H9 (cell line): ENCODE results near the gene GSTA5. TPM values are rescaled to one million over a fixed set of nuclear protein-coding genes. Genes with fewer than 3 reads are reported as not detected.
"Not testable (repeated sequence)": the region's sequence is repeated elsewhere in the genome, so short reads cannot be mapped to it uniquely, and the experiment has no call there.

Source experiments
- DNase-seq: peaks from one replicate; pipeline ENCODE4 v3.0.0-alpha.2; 2017
- H2AFZ ChIP-seq: one replicate; pipeline ENCODE4 v1.6.1; 2013; ENCODE audit warnings: mild to moderate bottlenecking, low read length, control low read depth, moderate library complexity
- H2AK5ac ChIP-seq: 2 replicates; pipeline ENCODE4 v1.6.1; 2013; ENCODE audit warnings: low read length, control low read depth, mixed read lengths; ENCODE audit not compliant: insufficient read length
- H2BK120ac ChIP-seq: one replicate; pipeline ENCODE4 v1.6.1; 2013; ENCODE audit warnings: low read depth, mild to moderate bottlenecking, low read length, control low read depth, inconsistent platforms; ENCODE audit not compliant: poor library complexity, severe bottlenecking
- H2BK12ac ChIP-seq: 2 replicates; pipeline ENCODE4 v1.6.1; 2013; ENCODE audit warnings: low read length, control low read depth, mixed read lengths, low read depth; ENCODE audit not compliant: insufficient read length
- H2BK15ac ChIP-seq: 2 replicates; pipeline ENCODE4 v1.6.1; 2013; ENCODE audit warnings: low read depth, low read length, control low read depth
- H2BK20ac ChIP-seq: one replicate; pipeline ENCODE4 v1.6.1; 2013; ENCODE audit warnings: low read depth, mild to moderate bottlenecking, low read length, control low read depth, inconsistent platforms; ENCODE audit not compliant: poor library complexity, severe bottlenecking
- H2BK5ac ChIP-seq: 2 replicates; pipeline ENCODE4 v1.6.1; 2013; ENCODE audit warnings: low read length, control low read depth, mixed read lengths; ENCODE audit not compliant: insufficient read length
- H3K14ac ChIP-seq: 2 replicates; pipeline ENCODE4 v1.6.1; 2013; ENCODE audit warnings: low read length, control low read depth; ENCODE audit not compliant: insufficient read depth
- H3K18ac ChIP-seq: 2 replicates; pipeline ENCODE4 v1.6.1; 2013; ENCODE audit warnings: low read depth, mild to moderate bottlenecking, mixed read lengths, low read length, control low read depth; ENCODE audit not compliant: insufficient read length
- H3K23ac ChIP-seq: 2 replicates; pipeline ENCODE4 v1.6.1; 2013; ENCODE audit warnings: low read length, control low read depth, mixed read lengths, low read depth; ENCODE audit not compliant: insufficient read length
- H3K23me2 ChIP-seq: 2 replicates; pipeline ENCODE4 v1.6.1; 2013; ENCODE audit warnings: low read depth, mild to moderate bottlenecking, mixed read lengths, low read length, control low read depth; ENCODE audit not compliant: insufficient read length, poor library complexity, severe bottlenecking
- H3K27ac ChIP-seq: 2 replicates; pipeline ENCODE4 v1.5.1; 2013; ENCODE audit warnings: low read length, control low read depth, mixed read lengths, low read depth; ENCODE audit not compliant: insufficient read length
- H3K27me3 ChIP-seq: 2 replicates; pipeline ENCODE4 v1.6.1; 2013; ENCODE audit warnings: low read length, control low read depth, inconsistent platforms; ENCODE audit not compliant: insufficient read depth
- H3K4ac ChIP-seq: 2 replicates; pipeline ENCODE4 v1.6.1; 2013; ENCODE audit warnings: low read depth, mild to moderate bottlenecking, control low read depth, inconsistent platforms, low read length, moderate library complexity
- H3K4me1 ChIP-seq: 2 replicates; pipeline ENCODE4 v1.6.1; 2013; ENCODE audit warnings: low read length, control low read depth, inconsistent platforms; ENCODE audit not compliant: insufficient read depth
- H3K4me2 ChIP-seq: 2 replicates; pipeline ENCODE4 v1.6.1; 2013; ENCODE audit warnings: low read length, control low read depth, mixed read lengths; ENCODE audit not compliant: insufficient read length, insufficient read depth
- H3K56ac ChIP-seq: 2 replicates; pipeline ENCODE4 v1.6.1; 2013; ENCODE audit warnings: low read depth, mild to moderate bottlenecking, mixed read lengths, low read length, control low read depth; ENCODE audit not compliant: insufficient read length
- H3K79me1 ChIP-seq: 2 replicates; pipeline ENCODE4 v1.6.1; 2013; ENCODE audit warnings: low read depth, mild to moderate bottlenecking, moderate library complexity, low read length, control low read depth, inconsistent platforms; ENCODE audit not compliant: insufficient read depth, poor library complexity, severe bottlenecking
- H3K79me2 ChIP-seq: 2 replicates; pipeline ENCODE4 v1.6.1; 2013; ENCODE audit warnings: low read length, control low read depth, inconsistent platforms; ENCODE audit not compliant: insufficient read depth
- H3K9ac ChIP-seq: 2 replicates; pipeline ENCODE4 v1.6.1; 2013; ENCODE audit warnings: low read length, control low read depth, mixed read lengths; ENCODE audit not compliant: insufficient read length; ENCODE audit errors: extremely low read depth
- H3K9me3 ChIP-seq: one replicate; pipeline ENCODE4 v1.6.1; 2013; ENCODE audit warnings: low read depth, low read length, inconsistent platforms; ENCODE audit not compliant: control insufficient read depth
- H3T11ph ChIP-seq: one replicate; pipeline ENCODE4 v1.6.1; 2013; ENCODE audit warnings: mild to moderate bottlenecking, low read length, control low read depth, inconsistent platforms
- H4K20me1 ChIP-seq: one replicate; pipeline ENCODE4 v1.6.1; 2013; ENCODE audit not compliant: control insufficient read depth, insufficient read length, insufficient read depth
- H4K5ac ChIP-seq: 2 replicates; pipeline ENCODE4 v1.6.1; 2013; ENCODE audit warnings: low read depth, mild to moderate bottlenecking, mixed read lengths, low read length, control low read depth; ENCODE audit not compliant: insufficient read length
- H4K8ac ChIP-seq: replicated peaks from 2 replicates; pipeline ENCODE4 v1.6.1; 2013; ENCODE audit warnings: low read length, control low read depth, mixed read lengths, low read depth; ENCODE audit not compliant: insufficient read length
- H4K91ac ChIP-seq: 2 replicates; pipeline ENCODE4 v1.6.1; 2013; ENCODE audit warnings: low read depth, mild to moderate bottlenecking, moderate library complexity, mixed read lengths, low read length, control low read depth; ENCODE audit not compliant: insufficient read length
- H3K27ac Mint-ChIP-seq, 3 experiments: 2 replicates in 2 of 3; 3 replicates in 1 of 3; pipeline ENCODE4 v1.8.0; 2020 to 2021; ENCODE audit warnings: mixed read lengths in 3 of 3, mild to moderate bottlenecking in 1 of 3, moderate library complexity in 1 of 3
- H3K27me3 Mint-ChIP-seq: 2 replicates; pipeline ENCODE4 v1.8.0; 2021; ENCODE audit warnings: low read depth, mild to moderate bottlenecking, moderate library complexity, mixed read lengths
- H3K36me3 Mint-ChIP-seq, 3 experiments: 2 replicates in 2 of 3; 3 replicates in 1 of 3; pipeline ENCODE4 v1.8.0; 2020 to 2021; ENCODE audit warnings: low read depth in 3 of 3, mixed read lengths in 3 of 3; ENCODE audit not compliant: insufficient read depth in 1 of 3
- H3K4me1 Mint-ChIP-seq, 2 experiments: 2 replicates each; pipeline ENCODE4 v1.8.0; 2020; ENCODE audit warnings: mixed read lengths in 2 of 2
- H3K4me3 Mint-ChIP-seq, 2 experiments: 2 replicates in 1 of 2; 3 replicates in 1 of 2; pipeline ENCODE4 v1.8.0; 2020 to 2021; ENCODE audit warnings: mild to moderate bottlenecking in 2 of 2, mixed read lengths in 2 of 2, moderate library complexity in 1 of 2
- H3K9me3 Mint-ChIP-seq, 2 experiments: 2 replicates in 1 of 2; 3 replicates in 1 of 2; pipeline ENCODE4 v1.8.0; 2020; ENCODE audit warnings: mild to moderate bottlenecking in 2 of 2, mixed read lengths in 2 of 2, moderate library complexity in 1 of 2
- CTCF ChIP-seq: fragments of 200-600 bp; sonication (generic); conservative IDR thresholded peaks from 3 replicates; pipeline ENCODE4 v1.8.0; 2021; ENCODE audit warnings: antibody characterized with exemption, mild to moderate bottlenecking
- WGBS: extraction: QIAGEN DNeasy Blood & Tissue Kit; methylation state at CpG from one replicate; pipeline ENCODE4 v1.1.7; 2013; ENCODE audit warnings: missing lambda C conversion rate, low lambda C conversion rate, mixed read lengths; ENCODE audit not compliant: insufficient read length; ENCODE audit errors: extremely low coverage; 5-methylcytosine and 5-hydroxymethylcytosine counted together
- total RNA-seq: library from RNA; stranded (reverse); gene quantifications from 2 replicates; pipeline ENCODE4 v1.2.1, GENCODE V29; 2021

The GSTA5 gene
- total RNA-seq, 1 experiment from 2014 or later, result not detected

DNA sequence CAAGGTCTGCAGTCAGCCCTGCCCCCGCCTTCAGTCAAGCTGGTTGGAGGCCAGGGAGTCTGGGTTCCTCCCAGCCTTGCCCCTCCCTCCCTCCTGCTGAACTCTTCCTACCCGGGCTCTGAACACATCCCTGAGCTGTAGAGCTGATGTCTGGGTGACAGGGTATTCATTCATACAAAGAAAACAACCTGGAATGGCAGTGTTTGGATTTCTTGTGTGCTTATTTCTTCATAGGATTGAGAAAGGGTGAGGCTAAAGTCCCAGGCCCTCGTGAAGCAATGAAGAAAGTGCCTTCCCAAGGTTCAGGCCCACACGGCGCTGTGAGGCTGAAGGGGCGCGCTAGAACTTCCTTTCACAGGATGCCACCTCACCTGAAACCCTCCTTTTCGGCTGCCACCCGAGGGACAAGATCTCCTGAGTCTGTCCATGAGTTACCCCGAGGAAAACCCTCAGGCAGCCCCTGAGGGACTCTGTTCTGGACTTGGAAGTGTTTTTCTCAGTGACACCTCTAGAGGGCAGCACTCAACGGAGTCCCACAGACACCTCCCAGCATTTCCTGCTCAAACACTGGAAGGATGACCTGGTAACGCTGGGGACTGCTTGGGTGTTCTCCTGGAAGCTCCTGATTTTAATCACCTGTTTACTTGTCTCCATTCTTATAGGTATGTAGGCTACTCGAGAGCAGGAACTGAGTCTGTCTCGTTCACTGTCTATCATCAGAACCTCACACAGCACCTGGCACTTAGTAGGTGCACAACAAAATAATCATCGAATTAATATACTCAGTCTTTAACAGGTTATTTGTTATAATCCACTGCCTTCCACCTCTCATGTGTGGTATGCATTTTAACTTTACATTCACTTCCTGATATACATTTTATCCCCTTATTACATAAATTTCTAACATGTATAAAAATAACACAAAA is 25.2 kb downstream of the GSTA5 start:
- Histone ChIP-seq H3K14ac (no peak overlapping the region), H2AFZ (peak overlapping the region; percentile 88)

GRCh38 chr6:52814545-52814944 is 26.1 kb downstream of the GSTA5 start:
- H3K27ac Mint-ChIP-seq, H2BK15ac ChIP-seq: not testable (repeated sequence)

More for the DNA sequence above, 25.2 kb downstream of the GSTA5 start:
- no peak overlapping the region for H2BK12ac ChIP-seq
- no peaks in the 10 kb centered on the region for H3K9me3 ChIP-seq
- no peak overlapping the region for H2BK15ac ChIP-seq
- peak overlapping the region; percentile 84 for H2BK120ac ChIP-seq
- H2BK20ac ChIP-seq, result no peak overlapping the region
- no peak overlapping the region for H3K9ac ChIP-seq
- TF ChIP-seq CTCF, result peak; percentile 81
- H4K91ac ChIP-seq, result no peak overlapping the region
- no peak overlapping the region for H3T11ph ChIP-seq
- H2BK5ac ChIP-seq, result no peak overlapping the region
- Mint-ChIP-seq H3K4me3 (no peak overlapping the region), H3K4me1 (peaks cover 4 to 7% of the 10 kb centered on the region in 2 experiments), H3K36me3 (no peaks in the 10 kb centered on the region), H3K27ac (no peak overlapping the region; a peak in 1 of 7 replicates), H3K27me3 (no peaks in the 10 kb centered on the region; the same call in 1 of the 2 replicates), H3K9me3 (0 out of 5 replicates have a peak, but pooled peaks cover 0 to under 1% of the 10 kb centered on the region in 2 experiments)
- peak; percentile 79 for DNase-seq
- peaks cover 3% of the 10 kb centered on the region; the same call in 1 of the 2 replicates for H3K4me1 ChIP-seq
- no peak overlapping the region for H3K4ac ChIP-seq
- no peak overlapping the region for H4K8ac ChIP-seq
- no peak overlapping the region for H3K56ac ChIP-seq
- H3K23me2 ChIP-seq, result no peaks in the 10 kb centered on the region
- no peaks in the 10 kb centered on the region for H3K27me3 ChIP-seq
- no peaks in the 10 kb centered on the region for H3K79me1 ChIP-seq
- H3K27ac ChIP-seq, result no peak overlapping the region
- H4K20me1 ChIP-seq, result no peaks in the 10 kb centered on the region
- no peak overlapping the region for H3K23ac ChIP-seq
- H3K79me2 ChIP-seq, result no peaks in the 10 kb centered on the region
- no peak overlapping the region for H2AK5ac ChIP-seq
- no CpG with 5 or more reads among the region's 15 CpGs for WGBS
- peak overlapping the region; percentile 82 for H3K18ac ChIP-seq
- no peak overlapping the region for H3K4me2 ChIP-seq
- H4K5ac ChIP-seq, result no peak overlapping the region

More at GRCh38 chr6:52814545-52814944, 26.1 kb downstream of the GSTA5 start:
- not testable (repeated sequence) for H3K4ac ChIP-seq, H3K18ac ChIP-seq, H3K9ac ChIP-seq, H3K79me2 ChIP-seq, H2BK20ac ChIP-seq, H3K14ac ChIP-seq, H2BK120ac ChIP-seq, H3K36me3 Mint-ChIP-seq, H2AFZ ChIP-seq, DNase-seq, H2BK12ac ChIP-seq, H3K4me2 ChIP-seq, H3K56ac ChIP-seq, H3K23me2 ChIP-seq, H4K5ac ChIP-seq, H4K8ac ChIP-seq, H2AK5ac ChIP-seq, H3K23ac ChIP-seq, H3T11ph ChIP-seq, H3K9me3 ChIP-seq, H3K4me1 ChIP-seq, H4K91ac ChIP-seq, H3K27ac ChIP-seq, H3K27me3 ChIP-seq, H3K9me3 Mint-ChIP-seq, H3K4me1 Mint-ChIP-seq, H3K79me1 ChIP-seq, H4K20me1 ChIP-seq, H3K4me3 Mint-ChIP-seq, H3K27me3 Mint-ChIP-seq, H2BK5ac ChIP-seq
- WGBS, result no CpG with 5 or more reads among the region's 3 CpGs
